AG09309 (cell line): ENCODE measurements around the gene FGD5.

Experiments
- DNase-seq: peaks from one replicate; pipeline ENCODE4 v3.0.0-alpha.2; 2010; ENCODE audit warnings: low read depth
- H3K4me3 ChIP-seq: 2 replicates; pipeline ENCODE4 v1.5.1; 2011; ENCODE audit warnings: mild to moderate bottlenecking, low read depth, low read length, moderate library complexity; ENCODE audit not compliant: control insufficient read depth
- CTCF ChIP-seq: IDR thresholded peaks from 2 replicates; pipeline ENCODE4 v1.5.1; 2011; ENCODE audit warnings: mild to moderate bottlenecking, low read depth, low read length, inconsistent platforms; ENCODE audit not compliant: insufficient read depth, control insufficient read depth; ENCODE audit errors: missing control alignments

Gene FGD5

GRCh38 chr3:14969671-14970070 lies 150.9 kb downstream of the FGD5 start:
- TF ChIP-seq CTCF, result no peak
- DNase-seq, result no peak

GRCh38 chr3:14976317-14976716 lies 157.6 kb downstream of the FGD5 start:
- DNase-seq, result no peak
- no peak overlapping the region for H3K4me3 ChIP-seq
- TF ChIP-seq CTCF, result no peak

More at GRCh38 chr3:14969671-14970070, 150.9 kb downstream of the FGD5 start:
- H3K4me3 ChIP-seq, result no peak overlapping the region

GRCh38 chr3:14980689-14981088 lies 161.9 kb downstream of the FGD5 start:
- DNase-seq, result no peak
- no peak for TF ChIP-seq CTCF

More at GRCh38 chr3:14980689-14981088, 161.9 kb downstream of the FGD5 start:
- no peak overlapping the region for H3K4me3 ChIP-seq
